PC-3 (cell line): ENCODE results near the gene PDK4.

Source experiments
- EZH2phosphoT487 ChIP-seq: fragments of 300-600 bp; sonication (generic); IDR thresholded peaks from 2 replicates; pipeline ENCODE4 v1.6.1; 2018; ENCODE audit warnings: mild to moderate bottlenecking, antibody characterized with exemption, low read length, borderline replicate concordance
- TF ChIP-seq, protein P1 (sequence below): fragments of 300-600 bp; sonication (generic); conservative IDR thresholded peaks from 2 replicates; pipeline ENCODE4 v1.5.1; 2017; ENCODE audit warnings: antibody characterized with exemption, low read depth, mild to moderate bottlenecking, low read length

DNA sequence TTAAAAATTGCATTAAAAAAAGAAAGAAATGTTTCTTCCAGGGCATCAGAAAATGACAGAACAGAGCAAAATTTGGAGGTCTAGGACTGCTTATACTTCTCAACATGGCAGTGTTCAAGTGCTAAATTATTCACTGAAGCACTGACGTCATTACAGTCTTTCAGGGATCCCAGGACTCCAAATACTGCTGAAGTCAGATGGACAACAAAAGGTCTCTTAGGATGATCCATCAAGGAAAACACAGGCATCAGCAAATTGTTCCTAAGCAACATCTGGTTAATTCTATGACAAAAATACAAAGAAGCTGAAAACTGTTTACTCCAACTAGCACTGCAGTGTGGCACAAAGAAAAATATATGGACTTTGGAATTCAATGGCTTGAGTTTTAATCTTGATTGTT lies 52.1 kb downstream of the PDK4 start:
- TF ChIP-seq EZH2phosphoT487 = no peak
- TF ChIP-seq, protein P1, sequence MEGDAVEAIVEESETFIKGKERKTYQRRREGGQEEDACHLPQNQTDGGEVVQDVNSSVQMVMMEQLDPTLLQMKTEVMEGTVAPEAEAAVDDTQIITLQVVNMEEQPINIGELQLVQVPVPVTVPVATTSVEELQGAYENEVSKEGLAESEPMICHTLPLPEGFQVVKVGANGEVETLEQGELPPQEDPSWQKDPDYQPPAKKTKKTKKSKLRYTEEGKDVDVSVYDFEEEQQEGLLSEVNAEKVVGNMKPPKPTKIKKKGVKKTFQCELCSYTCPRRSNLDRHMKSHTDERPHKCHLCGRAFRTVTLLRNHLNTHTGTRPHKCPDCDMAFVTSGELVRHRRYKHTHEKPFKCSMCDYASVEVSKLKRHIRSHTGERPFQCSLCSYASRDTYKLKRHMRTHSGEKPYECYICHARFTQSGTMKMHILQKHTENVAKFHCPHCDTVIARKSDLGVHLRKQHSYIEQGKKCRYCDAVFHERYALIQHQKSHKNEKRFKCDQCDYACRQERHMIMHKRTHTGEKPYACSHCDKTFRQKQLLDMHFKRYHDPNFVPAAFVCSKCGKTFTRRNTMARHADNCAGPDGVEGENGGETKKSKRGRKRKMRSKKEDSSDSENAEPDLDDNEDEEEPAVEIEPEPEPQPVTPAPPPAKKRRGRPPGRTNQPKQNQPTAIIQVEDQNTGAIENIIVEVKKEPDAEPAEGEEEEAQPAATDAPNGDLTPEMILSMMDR = no peak
